Loucy (cell line): ENCODE data around the gene VSTM5.

ENCODE experiments used
- H2AFZ ChIP-seq: fragments of 200-600 bp; sonication (generic); 2 replicates; pipeline ENCODE4 v1.6.0; 2016; ENCODE audit warnings: antibody characterized with exemption, mild to moderate bottlenecking, low read length, moderate library complexity
- H3F3A ChIP-seq: fragments of 200-600 bp; 2 replicates; pipeline ENCODE4 v1.6.0; 2016; ENCODE audit warnings: antibody characterized with exemption, low read depth, mild to moderate bottlenecking
- H3K27me3 ChIP-seq: fragments of 200-600 bp; sonication (generic); 2 replicates; pipeline ENCODE4 v1.6.1; 2014; ENCODE audit warnings: low read length, mild to moderate bottlenecking; ENCODE audit not compliant: insufficient read depth, poor library complexity, severe bottlenecking
- H3K36me3 ChIP-seq: fragments of 200-600 bp; sonication (generic); 2 replicates; pipeline ENCODE4 v1.6.1; 2016; ENCODE audit warnings: low read length; ENCODE audit not compliant: insufficient read depth
- H3K4me1 ChIP-seq: fragments of 200-600 bp; sonication (generic); 2 replicates; pipeline ENCODE4 v1.5.1; 2014; ENCODE audit warnings: low read length, mild to moderate bottlenecking; ENCODE audit not compliant: insufficient read depth, poor library complexity, severe bottlenecking
- H3K4me2 ChIP-seq: fragments of 200-600 bp; sonication (generic); 2 replicates; pipeline ENCODE4 v1.6.0; 2014; ENCODE audit warnings: antibody characterized with exemption, low read length, low read depth, mild to moderate bottlenecking; ENCODE audit not compliant: poor library complexity, severe bottlenecking
- H3K4me3 ChIP-seq: fragments of 200-600 bp; sonication (generic); 2 replicates; pipeline ENCODE4 v1.5.1; 2014; ENCODE audit warnings: low read length, mild to moderate bottlenecking, mixed read lengths; ENCODE audit not compliant: poor library complexity, severe bottlenecking
- H3K79me2 ChIP-seq: fragments of 200-600 bp; sonication (generic); 2 replicates; pipeline ENCODE4 v1.6.1; 2014; ENCODE audit warnings: low read length; ENCODE audit not compliant: insufficient read depth
- H3K9ac ChIP-seq: fragments of 200-600 bp; sonication (generic); 2 replicates; pipeline ENCODE4 v1.6.0; 2014; ENCODE audit warnings: mild to moderate bottlenecking, low read depth, low read length, moderate library complexity; ENCODE audit not compliant: poor library complexity, severe bottlenecking
- H3K9me2 ChIP-seq: fragments of 200-600 bp; sonication (generic); replicated peaks from 2 replicates; pipeline ENCODE4 v1.6.1; 2016; ENCODE audit warnings: low read depth, low read length, mixed read lengths
- H3K9me3 ChIP-seq: fragments of 200-600 bp; sonication (generic); 2 replicates; pipeline ENCODE4 v1.6.1; 2014; ENCODE audit warnings: mild to moderate bottlenecking, antibody characterized with exemption, low read length, low read depth; ENCODE audit not compliant: insufficient read depth
- H4K20me1 ChIP-seq: fragments of 200-600 bp; sonication (generic); 2 replicates; pipeline ENCODE4 v1.6.0; 2014; ENCODE audit warnings: antibody characterized with exemption, low read length, mild to moderate bottlenecking; ENCODE audit not compliant: insufficient read depth, poor library complexity, severe bottlenecking
- EZH2phosphoT487 ChIP-seq: fragments of 200-600 bp; IDR thresholded peaks from 2 replicates; pipeline ENCODE4 v1.6.1; 2018; ENCODE audit warnings: antibody characterized with exemption, mild to moderate bottlenecking, moderate library complexity, borderline replicate concordance
- TF ChIP-seq, protein P1 (sequence below): fragments of 200-600 bp; sonication (generic); conservative IDR thresholded peaks from 2 replicates; pipeline ENCODE4 v1.5.1; 2014; ENCODE audit warnings: mild to moderate bottlenecking, antibody characterized with exemption, low read length

The VSTM5 gene

DNA sequence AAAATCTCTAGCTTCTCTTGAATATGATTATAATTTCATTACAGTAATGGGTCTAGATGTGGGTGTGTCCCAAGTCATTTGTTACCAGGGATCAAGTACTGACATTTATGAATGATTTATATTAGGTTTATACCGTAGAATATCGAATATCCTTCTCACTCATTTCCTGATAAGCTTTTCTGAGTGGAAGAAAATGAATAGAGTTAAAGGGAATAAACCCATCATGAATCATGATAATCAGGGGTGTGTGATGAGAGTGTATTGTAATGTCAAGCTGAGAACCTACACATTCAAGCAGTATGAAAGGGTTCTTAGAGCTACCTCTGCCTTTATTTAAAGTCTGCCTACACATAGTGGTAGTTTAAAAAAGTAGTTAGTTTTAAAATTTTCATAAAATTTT lies 49.1 kb downstream of the VSTM5 start:
- Histone ChIP-seq H3K79me2 (peaks cover 18% of the 10 kb centered on the region), H3K9me2 (no peaks in the 10 kb centered on the region), H3K4me3 (no peak overlapping the region), H3K4me2 (no peak overlapping the region), H3K27me3 (no peaks in the 10 kb centered on the region), H3K36me3 (peaks cover 81% of the 10 kb centered on the region), H3K9me3 (no peaks in the 10 kb centered on the region), H3F3A (no peaks in the 10 kb centered on the region), H4K20me1 (peaks cover 31% of the 10 kb centered on the region), H3K4me1 (no peaks in the 10 kb centered on the region), H2AFZ (no peak overlapping the region), H3K9ac (no peak overlapping the region)
- no peak for TF ChIP-seq EZH2phosphoT487
- TF ChIP-seq, protein P1, sequence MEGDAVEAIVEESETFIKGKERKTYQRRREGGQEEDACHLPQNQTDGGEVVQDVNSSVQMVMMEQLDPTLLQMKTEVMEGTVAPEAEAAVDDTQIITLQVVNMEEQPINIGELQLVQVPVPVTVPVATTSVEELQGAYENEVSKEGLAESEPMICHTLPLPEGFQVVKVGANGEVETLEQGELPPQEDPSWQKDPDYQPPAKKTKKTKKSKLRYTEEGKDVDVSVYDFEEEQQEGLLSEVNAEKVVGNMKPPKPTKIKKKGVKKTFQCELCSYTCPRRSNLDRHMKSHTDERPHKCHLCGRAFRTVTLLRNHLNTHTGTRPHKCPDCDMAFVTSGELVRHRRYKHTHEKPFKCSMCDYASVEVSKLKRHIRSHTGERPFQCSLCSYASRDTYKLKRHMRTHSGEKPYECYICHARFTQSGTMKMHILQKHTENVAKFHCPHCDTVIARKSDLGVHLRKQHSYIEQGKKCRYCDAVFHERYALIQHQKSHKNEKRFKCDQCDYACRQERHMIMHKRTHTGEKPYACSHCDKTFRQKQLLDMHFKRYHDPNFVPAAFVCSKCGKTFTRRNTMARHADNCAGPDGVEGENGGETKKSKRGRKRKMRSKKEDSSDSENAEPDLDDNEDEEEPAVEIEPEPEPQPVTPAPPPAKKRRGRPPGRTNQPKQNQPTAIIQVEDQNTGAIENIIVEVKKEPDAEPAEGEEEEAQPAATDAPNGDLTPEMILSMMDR: no peak

DNA sequence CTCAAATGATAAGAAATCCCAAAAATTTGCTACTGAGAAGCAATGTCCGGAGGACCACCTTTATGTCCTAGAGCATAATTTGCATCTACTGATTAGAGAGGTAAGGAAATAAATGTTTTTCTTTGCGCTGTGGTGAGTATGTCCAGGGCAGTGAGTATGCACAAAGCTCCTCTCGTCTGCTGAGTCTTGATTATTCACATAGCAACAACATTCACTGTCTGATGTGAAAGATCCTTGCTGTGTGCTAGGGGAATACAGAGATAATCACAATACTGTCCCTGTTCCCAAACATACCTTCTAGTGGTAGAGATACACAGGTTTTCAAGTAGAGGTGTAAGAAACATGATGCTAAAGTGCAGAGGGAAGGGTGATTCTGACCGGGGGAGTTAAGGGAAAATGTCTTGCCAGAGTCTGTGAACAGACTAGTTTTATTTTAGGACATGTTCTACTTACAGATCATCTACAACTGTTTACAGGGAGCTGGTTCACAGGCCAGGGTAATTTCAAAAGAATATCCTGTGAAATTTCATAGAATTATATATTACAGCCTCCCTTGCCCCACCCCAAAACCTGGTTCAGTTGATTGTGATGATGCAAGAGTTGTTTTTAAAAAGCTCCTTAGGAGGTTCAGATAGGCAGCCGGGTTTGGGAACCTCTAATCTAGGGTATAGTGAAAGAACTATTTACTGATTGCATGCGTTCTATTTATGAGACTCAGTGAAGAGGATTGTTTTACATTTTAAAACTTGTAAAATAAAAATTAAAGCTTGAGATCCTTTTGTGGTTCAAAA lies 53.8 kb downstream of the VSTM5 start:
- H4K20me1 ChIP-seq: peaks cover 36% of the 10 kb centered on the region
- TF ChIP-seq, protein P1: no peak
- no peak for TF ChIP-seq EZH2phosphoT487
- no peaks in the 10 kb centered on the region for H3K27me3 ChIP-seq
- no peak overlapping the region for H3K9ac ChIP-seq
- H3F3A ChIP-seq: no peaks in the 10 kb centered on the region
- no peaks in the 10 kb centered on the region for H3K9me3 ChIP-seq
- H3K36me3 ChIP-seq: peaks cover 84% of the 10 kb centered on the region
- no peak overlapping the region for H3K4me3 ChIP-seq
- H2AFZ ChIP-seq: no peak overlapping the region
- H3K4me1 ChIP-seq: no peaks in the 10 kb centered on the region
- H3K4me2 ChIP-seq: no peak overlapping the region
- peaks cover 30% of the 10 kb centered on the region for H3K79me2 ChIP-seq
- no peaks in the 10 kb centered on the region for H3K9me2 ChIP-seq

DNA sequence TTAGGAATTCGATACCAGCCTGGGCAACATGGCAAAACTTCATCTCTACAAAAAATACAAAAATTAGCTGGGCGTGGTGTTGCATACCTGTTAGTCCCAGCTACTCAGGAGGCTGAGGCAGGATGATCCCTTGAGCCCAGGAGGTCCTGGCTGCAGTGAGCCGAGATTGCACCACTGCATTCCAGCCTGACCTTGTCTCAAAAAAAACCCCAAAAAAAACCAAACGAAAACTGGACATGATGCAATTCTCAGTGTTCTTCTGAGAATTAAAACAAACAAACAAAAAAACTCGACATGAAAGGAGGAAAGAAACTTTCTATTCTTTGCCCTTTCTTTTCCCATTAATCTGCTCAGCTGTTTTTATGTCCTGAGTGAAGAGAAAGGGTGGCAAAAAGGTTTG lies 58.9 kb downstream of the VSTM5 start:
- peaks cover 63% of the 10 kb centered on the region for H3K79me2 ChIP-seq
- peak overlapping the region; percentile 80 for H3K4me2 ChIP-seq
- H2AFZ ChIP-seq: no peak overlapping the region
- H3K4me3 ChIP-seq: no peak overlapping the region
- peaks cover 76% of the 10 kb centered on the region for H3K36me3 ChIP-seq
- no peaks in the 10 kb centered on the region for H3K9me3 ChIP-seq
- no peaks in the 10 kb centered on the region for H3K9me2 ChIP-seq
- no peaks in the 10 kb centered on the region for H3F3A ChIP-seq
- no peak overlapping the region for H3K9ac ChIP-seq
- H3K4me1 ChIP-seq: peaks cover 29% of the 10 kb centered on the region
- no peak for TF ChIP-seq EZH2phosphoT487
- TF ChIP-seq, protein P1: no peak
- peaks cover 64% of the 10 kb centered on the region for H4K20me1 ChIP-seq
- no peaks in the 10 kb centered on the region for H3K27me3 ChIP-seq
